DOHH2 (cell line): ENCODE data around the gene ZNF774.

ENCODE experiments used
- H3F3A ChIP-seq: fragments of 200-600 bp; sonication (generic), shearing (Covaris generic); 2 replicates; pipeline ENCODE4 v1.6.0; 2016; ENCODE audit warnings: antibody characterized with exemption, mild to moderate bottlenecking; ENCODE audit not compliant: control insufficient read depth, insufficient read depth
- H3K27ac ChIP-seq: fragments of 200-600 bp; sonication (generic); 2 replicates; pipeline ENCODE4 v1.5.1; 2014; ENCODE audit warnings: low read depth, mild to moderate bottlenecking, low read length, moderate library complexity
- H3K27me3 ChIP-seq: fragments of 200-600 bp; sonication (generic); 2 replicates; pipeline ENCODE4 v1.6.1; 2014; ENCODE audit warnings: mild to moderate bottlenecking, low read length, mixed read lengths; ENCODE audit not compliant: control insufficient read depth
- H3K36me3 ChIP-seq: fragments of 200-600 bp; sonication (generic); 2 replicates; pipeline ENCODE4 v1.6.1; 2014; ENCODE audit warnings: mild to moderate bottlenecking, low read length, moderate library complexity, mixed read lengths; ENCODE audit not compliant: control insufficient read depth
- H3K4me1 ChIP-seq: fragments of 200-600 bp; sonication (generic); 2 replicates; pipeline ENCODE4 v1.6.1; 2014; ENCODE audit warnings: mild to moderate bottlenecking, low read length, mixed read lengths; ENCODE audit not compliant: control insufficient read depth
- H3K4me2 ChIP-seq: fragments of 200-600 bp; sonication (generic); 2 replicates; pipeline ENCODE4 v1.6.0; 2014; ENCODE audit warnings: mild to moderate bottlenecking, low read length, moderate library complexity
- H3K4me3 ChIP-seq: fragments of 200-600 bp; sonication (generic); 2 replicates; pipeline ENCODE4 v1.5.1; 2014; ENCODE audit warnings: mild to moderate bottlenecking, low read length, mixed read lengths
- H3K79me2 ChIP-seq: fragments of 200-600 bp; sonication (generic); 2 replicates; pipeline ENCODE4 v1.6.1; 2014; ENCODE audit warnings: mild to moderate bottlenecking, low read length, mixed read lengths; ENCODE audit not compliant: control insufficient read depth
- H3K9me2 ChIP-seq: fragments of 200-600 bp; sonication (generic); replicated peaks from 2 replicates; pipeline ENCODE4 v1.6.1; 2014; ENCODE audit warnings: mild to moderate bottlenecking, low read length, mixed read lengths; ENCODE audit not compliant: control insufficient read depth
- H3K9me3 ChIP-seq: fragments of 200-600 bp; sonication (generic); 2 replicates; pipeline ENCODE4 v1.6.1; 2014; ENCODE audit warnings: antibody characterized with exemption, low read length, mixed read lengths; ENCODE audit not compliant: control insufficient read depth, insufficient read depth
- H4K20me1 ChIP-seq: fragments of 200-600 bp; sonication (generic); 2 replicates; pipeline ENCODE4 v1.6.0; 2014; ENCODE audit warnings: low read depth, mild to moderate bottlenecking, antibody characterized with exemption, low read length, moderate library complexity; ENCODE audit not compliant: control insufficient read depth, insufficient read depth
- EZH2phosphoT487 ChIP-seq: fragments of 200-600 bp; sonication (generic); IDR thresholded peaks from 2 replicates; pipeline ENCODE4 v1.6.1; 2017; ENCODE audit warnings: borderline replicate concordance, mild to moderate bottlenecking, antibody characterized with exemption, low read length, moderate library complexity, mixed read lengths
- TF ChIP-seq, protein P1 (sequence below): fragments of 200-600 bp; sonication (generic); IDR thresholded peaks from one replicate; pipeline ENCODE4 v1.5.1; 2014; ENCODE audit warnings: antibody characterized with exemption, mild to moderate bottlenecking, low read depth, low read length; ENCODE audit not compliant: poor library complexity, severe bottlenecking

ZNF774 gene

DNA sequence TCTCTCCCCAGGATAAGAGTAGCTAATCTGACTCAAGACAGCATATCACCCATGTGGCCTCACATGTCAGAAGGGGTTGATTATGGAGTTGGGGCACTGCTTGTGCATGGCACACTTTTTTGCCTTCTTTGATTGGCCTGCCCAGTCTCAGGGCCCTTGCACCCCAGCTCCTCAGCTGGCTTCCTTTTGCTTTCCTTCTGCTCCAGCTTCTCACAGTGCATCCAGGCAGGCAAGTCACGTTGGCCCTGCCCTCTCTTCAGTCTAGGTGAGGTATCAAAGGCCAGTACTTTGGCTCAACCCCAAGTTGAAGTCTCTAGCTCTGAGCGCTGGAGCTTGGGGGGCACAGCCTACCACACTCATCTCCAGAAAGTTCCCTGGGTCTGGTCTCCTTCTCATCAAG, 44.4 kb upstream of the ZNF774 start:
- Histone ChIP-seq H3K9me3 (no peaks in the 10 kb centered on the region), H3K4me1 (0 out of 2 replicates have a peak, but pooled peaks cover 7% of the 10 kb centered on the region), H3F3A (no peaks in the 10 kb centered on the region), H3K27me3 (peaks cover 9% of the 10 kb centered on the region), H3K27ac (no peak overlapping the region), H3K9me2 (no peaks in the 10 kb centered on the region), H3K36me3 (no peaks in the 10 kb centered on the region), H3K79me2 (no peaks in the 10 kb centered on the region), H3K4me2 (no peak overlapping the region), H3K4me3 (no peak overlapping the region), H4K20me1 (no peaks in the 10 kb centered on the region)
- TF ChIP-seq, protein P1, sequence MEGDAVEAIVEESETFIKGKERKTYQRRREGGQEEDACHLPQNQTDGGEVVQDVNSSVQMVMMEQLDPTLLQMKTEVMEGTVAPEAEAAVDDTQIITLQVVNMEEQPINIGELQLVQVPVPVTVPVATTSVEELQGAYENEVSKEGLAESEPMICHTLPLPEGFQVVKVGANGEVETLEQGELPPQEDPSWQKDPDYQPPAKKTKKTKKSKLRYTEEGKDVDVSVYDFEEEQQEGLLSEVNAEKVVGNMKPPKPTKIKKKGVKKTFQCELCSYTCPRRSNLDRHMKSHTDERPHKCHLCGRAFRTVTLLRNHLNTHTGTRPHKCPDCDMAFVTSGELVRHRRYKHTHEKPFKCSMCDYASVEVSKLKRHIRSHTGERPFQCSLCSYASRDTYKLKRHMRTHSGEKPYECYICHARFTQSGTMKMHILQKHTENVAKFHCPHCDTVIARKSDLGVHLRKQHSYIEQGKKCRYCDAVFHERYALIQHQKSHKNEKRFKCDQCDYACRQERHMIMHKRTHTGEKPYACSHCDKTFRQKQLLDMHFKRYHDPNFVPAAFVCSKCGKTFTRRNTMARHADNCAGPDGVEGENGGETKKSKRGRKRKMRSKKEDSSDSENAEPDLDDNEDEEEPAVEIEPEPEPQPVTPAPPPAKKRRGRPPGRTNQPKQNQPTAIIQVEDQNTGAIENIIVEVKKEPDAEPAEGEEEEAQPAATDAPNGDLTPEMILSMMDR = no peak
- no peak for TF ChIP-seq EZH2phosphoT487

DNA sequence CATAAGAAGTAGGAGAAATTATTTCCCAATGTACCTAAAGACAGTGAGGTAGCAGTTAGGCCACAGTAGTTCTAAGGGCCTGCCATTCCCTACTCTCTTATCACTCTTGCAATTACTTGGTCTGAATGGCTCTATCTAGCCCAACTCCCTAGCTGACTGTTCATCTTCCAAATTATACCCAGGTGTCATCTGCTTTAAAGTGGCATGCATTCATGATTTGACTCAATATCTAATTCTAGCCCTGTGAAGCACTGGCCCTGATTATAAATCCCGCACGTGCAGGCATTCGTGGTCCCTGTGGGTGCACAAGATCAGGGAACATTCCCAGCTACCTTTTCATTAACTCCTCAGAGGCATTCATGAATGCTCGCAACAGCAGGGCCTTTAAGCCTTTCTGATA, 43.1 kb upstream of the ZNF774 start:
- Histone ChIP-seq H3K36me3 (no peaks in the 10 kb centered on the region), H3K9me2 (no peaks in the 10 kb centered on the region), H3K4me2 (no peak overlapping the region), H3K79me2 (no peaks in the 10 kb centered on the region), H3K4me1 (0 out of 2 replicates have a peak, but pooled peaks cover 7% of the 10 kb centered on the region), H3K4me3 (no peak overlapping the region), H3K27me3 (peaks cover 9% of the 10 kb centered on the region), H3F3A (no peaks in the 10 kb centered on the region), H4K20me1 (no peaks in the 10 kb centered on the region), H3K27ac (no peak overlapping the region), H3K9me3 (no peaks in the 10 kb centered on the region)
- TF ChIP-seq, protein P1 = no peak
- no peak for TF ChIP-seq EZH2phosphoT487

DNA sequence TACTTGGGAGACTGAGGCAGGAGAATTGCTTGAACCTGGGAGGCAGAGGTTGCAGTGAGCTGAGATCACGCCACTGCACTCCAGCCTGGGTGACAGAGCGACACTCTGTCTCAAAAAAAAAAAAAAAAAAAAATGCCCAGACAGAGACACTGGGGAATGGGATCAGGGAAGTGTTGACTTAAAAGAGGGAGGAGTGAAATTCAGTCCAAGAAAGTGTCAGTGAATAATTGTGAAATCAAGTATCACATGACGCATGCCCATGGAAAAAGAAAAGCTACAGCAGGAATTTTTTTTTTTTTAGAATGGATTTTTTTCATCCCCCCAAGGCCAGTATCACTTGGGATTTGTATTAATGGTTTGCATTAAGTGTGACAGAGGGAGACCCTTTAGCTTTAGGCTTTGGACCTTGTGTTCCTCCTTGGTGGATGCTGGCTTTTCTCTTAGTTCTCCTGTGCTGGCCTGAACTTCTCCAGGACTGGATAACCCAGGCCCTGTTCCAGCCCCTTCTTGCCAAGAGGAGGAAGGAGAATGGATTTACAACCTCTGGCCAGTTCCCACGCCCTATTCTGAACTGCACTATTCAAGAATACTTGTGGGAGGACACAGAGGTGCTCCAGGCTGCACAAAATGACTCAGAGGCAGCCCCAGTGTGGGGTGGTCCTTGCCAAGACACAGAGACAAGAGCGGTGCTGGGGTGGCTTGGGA, 36.7 kb upstream of the ZNF774 start:
- H3K27me3 ChIP-seq = peaks cover 6% of the 10 kb centered on the region; the same call in 1 of the 2 replicates
- H3K4me2 ChIP-seq = no peak overlapping the region
- H3K36me3 ChIP-seq = no peaks in the 10 kb centered on the region
- TF ChIP-seq EZH2phosphoT487 = no peak
- TF ChIP-seq, protein P1 = no peak
- H4K20me1 ChIP-seq = no peaks in the 10 kb centered on the region
- H3K9me2 ChIP-seq = no peaks in the 10 kb centered on the region
- no peaks in the 10 kb centered on the region for H3K9me3 ChIP-seq
- peaks cover 4% of the 10 kb centered on the region; the same call in 1 of the 2 replicates for H3K4me1 ChIP-seq
- no peak overlapping the region for H3K4me3 ChIP-seq
- no peak overlapping the region for H3K27ac ChIP-seq
- no peaks in the 10 kb centered on the region for H3F3A ChIP-seq
- H3K79me2 ChIP-seq = no peaks in the 10 kb centered on the region
